HS-5 (cell line): ENCODE data around the gene PSD4.

Experiments
- DNase-seq: peaks from one replicate; pipeline ENCODE4 v3.0.0-alpha.2; 2012; ENCODE audit warnings: low read depth

PSD4 gene

DNA sequence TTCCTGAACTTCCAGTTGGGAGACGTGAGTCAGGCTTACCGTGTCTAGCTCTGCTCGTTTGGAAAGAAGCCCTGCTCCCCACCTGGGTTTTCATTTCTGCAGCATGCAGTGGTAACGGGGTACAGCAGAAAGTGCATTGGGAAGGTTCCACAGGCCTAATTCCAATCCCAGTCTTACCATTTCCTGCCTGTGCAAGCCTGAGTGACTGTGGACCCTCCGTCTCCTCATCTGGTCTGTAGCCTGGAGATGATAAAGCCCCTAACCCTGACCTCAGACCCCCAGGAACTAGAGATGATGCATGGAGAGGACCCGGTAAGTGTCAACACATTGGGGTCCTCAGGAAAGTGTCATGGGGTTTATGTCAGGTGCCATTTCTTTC is 5.8 kb upstream of the PSD4 start:
- no peak for DNase-seq

DNA sequence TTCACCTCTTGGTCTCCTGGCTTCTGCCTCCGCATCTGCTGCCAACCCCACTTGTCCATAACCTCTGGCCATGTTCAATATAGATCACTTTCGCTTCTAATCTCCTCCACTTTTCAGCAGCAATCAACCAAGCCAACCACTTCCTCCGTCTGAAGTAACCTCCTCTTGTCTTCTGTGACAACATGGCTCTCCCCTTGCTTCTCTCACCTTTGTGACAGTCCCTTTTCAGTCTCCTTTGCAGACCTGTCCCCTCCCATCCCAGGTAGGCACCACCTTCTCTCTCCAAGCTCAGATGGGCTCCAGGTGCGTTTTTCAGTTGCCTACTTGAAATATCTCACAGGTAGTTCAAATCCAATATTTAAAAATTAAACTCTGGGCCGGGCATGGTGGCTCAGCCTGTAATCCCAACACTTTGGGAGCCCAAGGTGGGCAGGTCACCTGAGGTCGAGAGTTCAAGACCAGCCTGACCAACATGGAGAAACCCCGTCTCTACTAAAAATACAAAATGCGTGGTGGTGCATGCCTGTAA is 4.7 kb upstream of the PSD4 start:
- DNase-seq: no peak

DNA sequence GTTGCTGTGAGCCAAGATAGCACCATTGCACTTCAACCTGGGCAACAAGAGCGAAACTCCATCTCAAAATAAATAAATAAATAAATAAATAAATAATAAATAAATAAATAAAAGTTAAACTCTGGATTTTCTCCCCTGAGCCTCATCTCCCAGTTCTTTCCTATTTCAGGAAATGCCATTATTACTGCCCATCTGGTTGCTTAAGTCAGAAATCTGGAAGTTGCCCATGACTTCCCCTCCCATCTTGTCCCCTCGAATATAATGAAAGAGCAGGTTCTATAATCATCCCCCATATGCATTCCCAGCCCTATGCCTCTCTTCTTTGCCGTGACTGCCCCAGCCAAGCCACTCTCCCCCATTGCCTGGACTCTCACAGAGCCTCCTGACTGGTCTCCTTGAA is 4.2 kb upstream of the PSD4 start:
- DNase-seq: no peak

DNA sequence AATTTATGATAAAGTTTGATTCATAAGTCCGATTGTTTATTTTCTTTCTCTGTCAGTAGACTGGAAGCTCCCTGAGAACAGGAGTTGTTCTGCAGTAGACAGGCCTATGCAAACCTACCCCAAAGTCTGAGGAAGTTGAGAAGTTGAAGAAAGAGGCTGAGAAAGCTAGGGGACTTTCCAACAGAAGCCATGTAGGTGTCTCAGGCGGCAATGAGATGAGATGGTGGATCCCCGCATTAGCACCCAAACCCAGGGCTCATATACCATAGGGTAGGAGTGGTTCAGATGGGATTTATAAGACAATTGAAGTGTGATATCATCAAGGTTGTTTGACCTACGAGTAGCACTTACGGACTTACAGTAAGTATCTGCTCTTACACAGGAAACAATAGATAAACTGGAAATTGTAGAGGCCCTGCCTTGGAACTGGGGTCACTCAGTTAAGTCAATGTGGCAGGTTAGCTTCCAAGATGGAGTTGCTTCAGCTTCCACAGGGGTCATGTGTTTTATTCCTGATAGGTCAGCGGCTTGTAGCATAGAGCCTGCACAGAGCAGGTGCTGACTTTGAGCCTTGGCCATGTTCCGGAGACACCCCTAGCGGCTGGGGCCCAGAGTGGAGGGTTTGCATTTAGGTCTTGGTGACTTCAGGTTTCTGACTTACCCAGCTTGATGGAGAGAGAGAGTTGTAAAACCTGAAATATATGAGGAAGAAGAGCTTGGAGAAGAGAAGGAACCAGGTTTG is 2.3 kb upstream of the PSD4 start:
- DNase-seq: no peak

DNA sequence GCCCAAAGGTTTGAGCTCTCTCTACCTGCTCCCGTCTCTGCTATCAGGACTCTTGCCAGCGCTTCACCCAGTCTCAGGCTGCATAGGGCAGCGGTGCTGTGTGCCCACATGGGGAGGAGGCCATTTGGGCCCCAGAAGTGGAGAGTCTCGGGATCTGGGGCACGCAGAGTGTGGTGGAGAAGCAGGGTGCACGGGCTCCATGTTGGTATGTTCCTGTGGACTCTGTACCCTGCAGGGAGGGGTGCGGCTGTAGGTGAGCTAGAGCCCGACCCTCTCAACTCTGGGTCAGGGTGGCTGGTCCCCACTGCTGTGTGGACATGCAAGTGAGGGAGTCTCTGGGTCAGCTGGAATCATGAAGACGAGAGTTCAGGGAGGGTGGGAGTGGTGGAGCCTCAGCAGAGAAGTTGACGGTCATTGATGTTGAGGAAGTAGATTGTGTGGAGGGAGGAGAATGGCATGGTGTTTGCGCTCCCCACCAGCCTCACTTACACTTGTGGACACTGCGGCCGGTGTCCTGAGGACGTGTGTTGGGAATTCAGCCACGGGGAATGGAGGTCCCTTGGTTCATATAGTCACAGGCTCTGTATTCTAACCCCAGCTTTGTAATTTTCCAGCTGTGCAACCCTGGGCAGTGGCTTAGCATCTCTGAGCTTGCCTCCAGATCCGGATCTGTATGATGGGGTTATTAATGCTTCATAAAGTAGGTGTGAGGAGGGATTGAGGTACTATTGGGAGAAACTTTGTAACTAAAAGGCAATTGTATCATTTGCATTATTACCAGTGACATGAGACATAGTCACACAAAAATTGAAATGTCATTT is 840 bp upstream of the PSD4 start:
- no peak for DNase-seq

DNA sequence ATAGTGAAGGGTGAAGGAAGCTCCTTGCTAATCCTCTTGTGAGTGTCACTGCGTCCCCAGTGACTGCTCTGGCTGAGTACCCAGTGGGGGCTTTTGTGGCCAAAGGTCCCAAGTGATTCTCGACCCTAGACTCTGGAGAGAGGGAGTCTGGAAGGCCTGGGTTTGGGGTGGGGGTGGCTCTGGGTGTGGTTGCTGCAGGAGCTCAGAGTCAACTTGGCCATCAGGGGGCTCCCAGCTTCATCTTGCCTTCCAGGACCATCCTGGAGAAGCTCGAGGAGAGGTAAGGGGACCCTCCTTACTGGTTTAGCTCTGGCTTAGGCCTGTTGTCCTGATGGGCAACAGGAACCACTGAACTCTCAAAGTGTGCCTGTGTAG is 592 bp downstream of the PSD4 start:
- DNase-seq: no peak

DNA sequence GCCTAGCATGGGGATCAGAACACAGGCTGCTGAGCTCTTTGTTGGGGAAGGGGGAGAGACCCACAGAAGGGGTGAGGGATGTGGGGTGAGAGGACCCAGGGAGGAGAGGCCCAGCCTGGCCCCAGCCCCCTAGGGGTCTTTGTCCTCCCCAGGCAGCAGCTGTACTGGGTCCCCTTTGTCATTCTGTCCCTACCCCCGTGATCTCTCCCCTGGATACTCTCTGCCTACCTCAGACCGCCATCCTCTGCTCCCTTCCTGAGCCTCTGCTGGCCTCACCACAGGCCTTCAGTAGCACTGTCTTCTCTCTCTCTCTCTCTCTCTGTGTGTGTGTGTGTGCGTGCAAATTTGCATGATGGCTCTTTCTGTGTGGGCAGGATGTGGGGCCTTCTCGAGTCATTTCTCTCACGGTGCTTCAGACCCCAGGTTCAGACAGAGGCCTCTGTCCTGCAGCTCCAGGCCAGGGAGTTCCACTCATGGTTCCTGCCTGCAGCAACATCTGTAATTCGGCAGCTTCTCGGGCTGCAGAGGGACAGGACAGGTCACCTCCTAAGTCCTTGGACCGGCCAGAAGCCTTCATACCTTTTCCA is 1.4 kb downstream of the PSD4 start:
- DNase-seq: no peak

DNA sequence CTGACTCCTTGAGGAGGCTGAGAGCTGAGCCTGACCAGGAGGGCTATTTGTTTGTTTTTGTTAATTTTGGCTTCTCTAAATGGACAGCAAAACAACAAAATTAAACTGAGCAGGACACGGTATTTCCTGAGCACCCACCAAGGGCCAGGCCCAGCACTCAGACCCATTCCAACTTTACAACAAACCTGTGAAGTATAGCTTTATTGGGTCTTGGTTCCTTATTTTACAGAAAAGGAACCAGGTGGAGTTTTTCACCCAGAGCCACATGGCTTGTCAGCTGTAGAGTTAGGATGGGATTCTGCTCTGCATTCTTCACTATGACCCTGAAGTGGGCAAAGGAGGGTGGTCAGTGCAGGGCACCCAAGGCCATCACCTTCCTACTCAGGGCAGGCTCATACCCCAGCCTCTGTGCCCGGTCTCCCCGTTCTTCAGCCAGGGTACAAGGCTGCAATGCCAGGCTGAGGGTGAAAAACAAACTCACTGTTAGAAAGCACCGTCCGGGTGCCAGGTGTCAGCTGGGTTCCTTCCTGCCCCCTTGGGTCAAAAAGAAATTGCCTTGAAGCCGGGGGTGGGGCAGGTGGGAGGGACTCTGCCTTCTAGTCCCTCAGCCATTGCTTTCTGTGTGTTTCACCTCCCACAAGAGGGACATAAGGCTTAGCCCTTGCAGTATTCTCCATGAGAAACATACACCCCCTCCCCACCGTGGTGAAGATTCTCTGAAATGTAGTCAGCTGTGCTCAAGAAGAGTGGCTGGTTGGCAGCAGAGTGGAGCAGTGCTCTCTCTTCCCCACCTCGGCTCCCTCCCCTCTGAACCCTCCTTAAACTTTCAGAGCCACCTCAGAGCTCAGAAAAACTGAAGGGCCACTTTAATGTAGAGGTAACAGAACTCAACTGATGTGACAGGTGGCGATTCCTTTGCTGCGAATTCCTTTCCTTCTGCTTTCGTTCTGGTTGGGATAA is 2.2 kb downstream of the PSD4 start:
- no peak for DNase-seq

DNA sequence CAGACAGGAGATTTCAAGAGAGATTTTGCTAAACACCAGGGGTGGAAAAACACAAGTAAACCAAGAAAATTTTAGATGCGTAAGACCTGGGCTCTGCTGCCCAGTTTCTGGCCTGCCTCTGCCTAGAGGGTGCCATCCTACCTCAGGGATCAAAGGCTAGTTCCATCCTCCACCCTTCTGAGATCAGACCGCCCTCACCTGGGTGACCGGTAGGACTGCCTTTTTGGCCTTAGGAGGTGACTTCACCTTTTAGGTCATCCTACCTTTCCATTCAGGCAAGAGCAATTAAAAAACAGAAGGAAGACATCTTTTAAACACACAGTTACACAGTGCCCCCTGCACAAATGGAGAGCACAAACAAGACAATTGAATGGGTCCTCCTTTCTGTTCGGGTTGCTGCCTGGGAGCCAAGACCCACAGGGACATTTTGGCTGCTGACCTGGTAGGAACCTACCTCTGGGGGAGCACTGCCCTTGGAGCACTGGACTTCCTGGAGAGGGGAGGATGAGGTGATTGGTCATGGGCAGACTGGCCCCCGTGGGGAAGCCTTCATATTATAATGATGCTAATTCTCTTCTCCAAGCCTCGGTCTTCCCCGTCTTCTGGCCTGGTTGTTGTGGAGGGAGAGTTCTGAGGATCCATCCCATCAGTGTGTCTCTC is 3.1 kb downstream of the PSD4 start:
- no peak for DNase-seq

DNA sequence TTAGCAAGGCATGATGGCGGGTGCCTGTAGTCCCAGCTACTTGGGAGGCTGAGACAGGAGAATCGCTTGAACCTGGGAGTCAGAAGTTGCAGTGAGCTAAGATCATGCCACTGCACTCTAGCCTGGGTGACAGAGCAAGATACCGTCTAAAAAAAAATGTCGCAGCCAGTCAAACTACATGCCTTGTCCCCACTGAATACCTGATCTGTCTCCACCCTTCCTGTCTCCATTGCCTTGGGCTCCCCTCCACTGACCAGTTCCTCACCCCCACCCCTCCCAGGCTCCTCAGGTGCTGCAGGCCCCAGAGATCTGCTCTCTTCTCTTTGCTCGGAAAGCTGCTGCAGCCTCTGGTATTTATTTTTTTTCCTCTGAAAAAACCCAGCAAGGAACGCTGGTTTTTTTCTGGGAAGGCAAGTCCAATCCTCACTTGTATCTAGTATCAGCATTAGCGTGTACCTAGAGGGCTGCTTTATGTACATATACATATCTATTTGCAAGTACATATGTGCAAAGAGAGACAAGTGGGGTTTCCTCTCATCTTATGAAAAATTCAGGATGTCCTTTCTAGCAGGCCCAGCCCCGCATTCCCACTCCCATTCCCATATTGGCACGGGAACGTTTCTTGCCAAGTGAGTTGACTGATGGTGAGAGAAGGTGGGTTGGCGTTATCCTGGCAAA is 4.4 kb downstream of the PSD4 start:
- DNase-seq: no peak

DNA sequence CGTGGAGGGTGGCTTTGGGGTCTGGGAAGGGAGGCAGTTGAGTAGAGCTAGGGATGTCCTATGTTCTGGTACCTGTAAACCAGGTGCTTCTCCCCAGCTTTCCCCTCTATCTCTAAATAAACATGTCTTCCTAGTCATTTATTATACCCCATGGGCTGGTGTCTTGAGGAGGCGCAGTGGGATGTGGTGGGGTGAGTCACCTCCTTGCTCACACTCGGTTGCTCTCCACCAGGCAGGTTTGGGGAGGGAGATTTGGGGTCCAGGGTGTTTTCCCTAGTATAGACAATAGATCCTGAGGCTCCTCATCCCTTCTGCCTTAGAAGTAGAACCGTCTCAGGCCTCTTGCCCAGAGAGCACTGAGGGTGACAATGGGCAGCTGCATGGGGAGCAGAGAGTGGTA is 5.1 kb downstream of the PSD4 start:
- no peak for DNase-seq

DNA sequence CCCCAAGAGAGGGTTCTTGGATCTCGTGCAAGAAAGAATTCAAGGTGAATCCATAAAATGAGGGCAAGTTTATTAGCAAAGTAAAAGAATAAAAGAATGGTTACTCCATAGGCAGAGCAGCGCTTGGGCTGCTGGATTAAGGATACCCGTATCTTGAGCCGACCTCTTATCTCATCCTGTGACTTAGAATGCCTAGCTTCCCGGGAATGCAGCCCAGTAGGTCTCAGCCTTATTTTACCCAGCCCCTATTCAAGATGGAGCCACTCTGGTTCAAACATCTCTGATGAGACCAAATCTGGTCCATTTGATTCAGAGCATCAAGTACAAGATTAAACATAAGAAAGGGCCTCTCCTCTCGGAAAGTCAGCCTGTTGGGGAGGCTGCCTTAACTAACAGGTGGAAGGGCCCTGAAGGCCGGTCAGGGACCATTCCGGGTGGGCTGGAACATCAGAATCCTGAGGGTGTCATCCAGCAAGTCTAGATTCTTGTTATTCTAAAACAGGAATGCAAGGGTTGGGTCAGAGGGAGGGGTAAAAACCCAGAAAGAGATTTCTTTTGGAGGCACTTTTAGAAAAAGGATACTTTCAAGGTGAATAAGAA is 5.8 kb downstream of the PSD4 start:
- no peak for DNase-seq

DNA sequence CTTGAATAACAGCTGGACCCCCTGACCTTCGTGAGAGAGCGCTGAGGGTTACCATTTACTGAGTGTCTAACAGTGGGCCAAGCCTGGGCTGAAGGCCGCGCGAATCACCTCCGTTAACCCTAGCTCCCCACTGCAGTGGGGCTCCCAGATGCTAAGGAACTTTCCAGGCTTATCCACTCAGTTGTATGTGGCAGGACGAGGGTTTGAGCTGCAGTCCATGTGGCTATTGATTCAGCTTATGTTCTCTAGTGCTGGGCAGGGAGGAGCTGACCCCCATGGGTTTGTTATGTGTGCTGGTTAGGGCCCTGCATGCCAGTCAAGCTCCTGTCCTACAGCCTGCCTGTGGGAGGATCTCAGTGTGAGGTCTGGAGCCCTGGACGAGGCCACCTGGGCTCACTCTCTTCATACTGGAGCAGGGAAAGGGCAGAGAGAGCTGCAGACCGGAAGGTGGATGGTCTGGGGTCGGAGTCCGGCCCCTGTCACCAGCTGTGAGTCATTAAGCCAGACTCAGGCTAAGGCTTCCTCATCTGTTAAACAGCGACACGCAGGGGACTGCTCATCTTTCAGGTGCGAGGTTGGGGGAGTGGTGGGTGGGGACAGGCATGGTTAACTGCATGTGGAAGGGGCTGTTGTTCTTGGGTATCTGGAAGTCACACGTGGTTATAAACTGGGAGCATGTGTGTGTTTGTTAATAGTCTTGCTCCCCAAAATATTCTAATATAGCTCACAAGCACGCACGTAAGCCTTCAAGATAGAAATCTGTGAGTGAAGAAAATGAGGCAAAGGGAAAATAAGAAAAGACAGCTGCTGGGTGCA is 6.6 kb downstream of the PSD4 start:
- no peak for DNase-seq

DNA sequence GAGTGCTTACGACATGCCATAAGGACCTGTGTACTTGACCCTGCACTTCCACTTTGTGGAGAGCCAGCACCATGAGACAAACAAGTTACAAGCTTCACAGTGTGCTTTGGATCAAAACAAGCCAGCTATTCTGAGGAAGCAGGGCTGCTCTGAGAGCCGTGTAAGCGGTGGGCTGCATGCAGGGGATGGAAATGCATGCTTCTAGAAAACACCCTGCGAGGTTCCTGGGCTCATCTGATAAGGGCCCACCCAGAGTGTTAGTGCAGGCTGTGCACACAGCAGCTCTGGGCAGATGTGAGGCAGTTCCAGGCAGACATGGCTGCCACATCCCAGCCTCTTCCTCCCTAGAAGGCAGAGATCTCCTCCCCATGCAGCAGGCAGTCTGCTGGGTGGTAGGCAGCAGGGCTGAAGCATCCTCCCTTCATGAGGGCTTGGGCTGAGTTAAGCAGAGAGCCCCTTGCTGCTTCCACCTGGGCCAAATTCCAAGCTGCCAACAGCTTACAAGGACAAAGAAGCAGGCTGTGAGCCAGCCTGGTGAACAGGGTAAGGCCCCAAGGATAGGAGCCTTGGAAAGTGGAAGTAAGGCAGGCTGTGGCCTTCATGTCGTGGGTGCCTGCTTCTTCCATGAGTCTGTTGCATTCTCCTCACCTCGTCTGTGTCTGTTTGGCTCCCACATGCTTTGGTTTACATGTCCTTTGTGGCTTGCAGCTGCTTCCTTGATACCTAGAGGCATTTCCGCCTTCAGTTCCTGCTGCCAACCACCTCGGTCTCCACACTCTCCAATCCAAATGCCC is 7.7 kb downstream of the PSD4 start:
- no peak for DNase-seq

DNA sequence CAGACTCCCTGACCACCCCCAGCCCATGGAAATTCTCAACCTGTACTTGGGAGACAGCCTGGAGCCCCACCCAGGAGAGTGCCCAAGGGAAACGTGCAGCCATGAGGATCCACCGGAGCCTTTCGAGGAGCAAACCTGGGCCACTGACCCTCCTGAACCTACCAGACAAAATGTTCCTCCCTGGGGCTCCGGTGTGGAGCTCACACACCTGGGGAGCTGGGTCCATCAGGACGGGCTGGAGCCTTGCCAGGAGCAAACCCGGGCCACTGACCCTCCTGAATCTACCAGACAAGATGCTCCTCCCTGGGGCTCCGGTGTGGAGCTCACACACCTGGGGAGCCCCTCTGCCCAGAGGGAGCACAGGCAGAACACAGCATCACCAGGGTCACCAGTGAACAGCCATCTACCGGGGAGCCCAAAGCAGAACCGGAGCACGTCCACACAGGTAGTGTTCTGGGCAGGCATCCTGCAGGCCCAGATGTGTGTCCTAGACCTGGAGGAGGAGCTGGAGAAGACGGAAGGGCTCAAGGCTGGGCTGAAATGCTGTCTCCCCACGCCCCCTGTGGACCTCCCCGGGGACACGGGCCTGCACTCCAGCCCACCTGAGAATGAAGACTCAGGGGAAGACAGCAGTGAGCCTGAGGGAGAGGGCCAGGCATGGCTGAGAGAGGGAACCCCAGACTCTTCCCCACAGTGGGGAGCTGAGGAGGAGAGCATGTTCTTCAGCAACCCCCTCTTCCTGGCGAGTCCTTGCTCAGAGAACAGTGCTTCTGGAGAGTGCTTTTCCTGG is 8.9 kb downstream of the PSD4 start:
- no peak for DNase-seq

DNA sequence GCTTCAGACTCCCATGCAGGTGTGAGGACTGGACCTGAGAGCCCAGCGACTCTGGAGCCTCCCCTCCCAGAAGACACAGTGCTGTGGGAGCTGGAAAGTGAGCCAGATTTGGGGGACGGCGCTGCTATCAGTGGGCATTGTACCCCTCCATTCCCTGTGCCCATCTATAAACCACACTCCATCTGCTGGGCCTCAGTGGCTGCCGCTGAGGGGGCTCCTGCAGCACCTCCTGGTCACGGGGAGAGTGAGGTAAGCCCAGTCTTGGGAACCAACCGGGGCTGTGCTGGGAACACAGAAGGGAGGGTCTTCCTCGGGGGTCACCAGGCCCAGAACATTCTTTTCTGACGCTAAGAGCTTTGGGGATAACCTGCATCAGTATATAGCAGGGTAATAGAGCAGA is 9.5 kb downstream of the PSD4 start:
- no peak for DNase-seq

DNA sequence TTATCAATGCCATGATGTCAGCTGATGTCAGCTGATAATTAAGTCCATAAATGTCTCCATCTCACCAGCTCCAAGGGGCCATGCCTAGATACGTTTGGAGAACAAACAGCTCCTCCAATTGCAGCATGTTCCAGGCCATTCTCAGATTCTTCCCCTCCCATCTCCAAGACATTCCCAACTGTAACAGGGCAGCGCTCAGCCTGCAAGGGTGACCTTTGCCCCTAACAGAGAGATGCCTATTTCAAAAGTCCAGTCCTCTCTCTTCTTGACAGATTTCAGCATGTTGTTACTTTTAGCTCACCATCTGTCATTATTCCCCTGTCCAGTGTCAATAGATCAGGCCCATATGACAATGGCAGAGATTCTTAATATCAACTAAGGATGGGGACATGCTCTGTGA is 9.9 kb downstream of the PSD4 start:
- DNase-seq: no peak
